B cell (primary cell): ENCODE results near the gene NET1. TPM values are rescaled to one million over a fixed set of nuclear protein-coding genes. Genes with fewer than 3 reads are reported as not detected.
A peak's percentile ranks its signal among the peaks of the same experiment; 100 is the strongest.

Experiments used
- ATAC-seq: fragments of 200-7000 bp; cut with Tn5 transposase; one replicate; pipeline ENCODE4 v1.10.0; 2021; ENCODE audit warnings: low read depth, mild to moderate bottlenecking, moderate number of reproducible peaks, moderate library complexity
- CTCF ChIA-PET: fragments of 350-600 bp; sonication (Branson Sonifier 250); formaldehyde crosslinking; loops from one replicate; lab custom pipeline; 2021; ENCODE audit warnings: antibody characterized with exemption, inconsistent platforms; lab: Charles Lee
- POLR2A ChIA-PET: fragments of 350-600 bp; sonication (Branson Sonifier 250); formaldehyde crosslinking; loops from one replicate; lab custom pipeline; 2021; ENCODE audit warnings: antibody characterized with exemption; lab: Charles Lee
- DNase-seq: peaks from one replicate; pipeline ENCODE4 v3.0.0; 2013
- H2AFZ ChIP-seq: 2 replicates; pipeline ENCODE4 v1.6.1; 2012; ENCODE audit warnings: mild to moderate bottlenecking, low read depth, low read length; ENCODE audit not compliant: insufficient read depth, poor library complexity, severe bottlenecking
- H3K27ac ChIP-seq, 2 donors: 1 replicate in 1 of 2; 2 replicates in 1 of 2; pipeline ENCODE4 v1.5.1; 2012 to 2013; ENCODE audit warnings: low read length in 2 of 2, mild to moderate bottlenecking in 2 of 2, moderate library complexity in 1 of 2
- H3K27me3 ChIP-seq, 4 experiments: fragments of 200-600 bp in 1 of 4; sonication (generic) in 1 of 4; replicated peaks in 1 of 4; 1 replicate in 2 of 4; 2 replicates in 2 of 4; pipeline versions ENCODE4 v1.6.1 to v1.7.0; 2013 to 2016; ENCODE audit warnings: low read length in 3 of 4, mild to moderate bottlenecking in 2 of 4, mixed read lengths in 1 of 4, moderate library complexity in 1 of 4; ENCODE audit not compliant: insufficient read depth in 4 of 4, control insufficient read depth in 3 of 4; ENCODE audit errors: control extremely low read depth in 1 of 4
- H3K36me3 ChIP-seq, 2 experiments: replicated peaks in 1 of 2; 1 replicate in 1 of 2; 2 replicates in 1 of 2; pipeline versions ENCODE4 v1.6.1 to v1.7.1; 2013; ENCODE audit warnings: low read length in 1 of 2; ENCODE audit not compliant: insufficient read depth in 2 of 2, control insufficient read depth in 1 of 2; ENCODE audit errors: control extremely low read depth in 1 of 2, extremely low read depth in 1 of 2
- H3K4me1 ChIP-seq, 2 donors: fragments of 200-600 bp in 1 of 2; sonication (generic) in 1 of 2; 1 replicate in 1 of 2; 2 replicates in 1 of 2; pipeline versions ENCODE4 v1.5.1 to v1.6.1; 2013 to 2017; ENCODE audit warnings: low read length in 2 of 2; ENCODE audit not compliant: control insufficient read depth in 2 of 2, insufficient read depth in 2 of 2
- H3K4me2 ChIP-seq: replicated peaks from 2 replicates; pipeline ENCODE3; 2012; ENCODE audit warnings: mild to moderate bottlenecking, low read depth, low read length; ENCODE audit not compliant: poor library complexity, severe bottlenecking
- H3K4me3 ChIP-seq, 5 experiments: fragments of 200-600 bp in 1 of 5; sonication (generic) in 1 of 5; 1 replicate in 3 of 5; 2 replicates in 2 of 5; pipeline versions ENCODE4 v1.5.1 to v1.7.0; 2011 to 2016; ENCODE audit warnings: low read length in 4 of 5, mild to moderate bottlenecking in 4 of 5, low read depth in 2 of 5, control low read depth in 1 of 5, moderate library complexity in 1 of 5; ENCODE audit not compliant: insufficient read depth in 1 of 5; ENCODE audit errors: control extremely low read depth in 1 of 5, extremely low read depth in 1 of 5
- H3K79me2 ChIP-seq: fragments of 200-600 bp; sonication (generic); one replicate; pipeline ENCODE4 v1.6.0; 2016; ENCODE audit warnings: low read length; ENCODE audit not compliant: control insufficient read depth, insufficient read depth
- H3K9ac ChIP-seq: fragments of 200-600 bp; sonication (generic); 2 replicates; pipeline ENCODE4 v1.6.1; 2017; ENCODE audit warnings: mild to moderate bottlenecking, low read length, moderate library complexity
- H3K9me3 ChIP-seq, 3 donors: one replicate each; pipeline versions ENCODE4 v1.6.1 to v1.7.1; 2013; ENCODE audit warnings: low read length in 2 of 3; ENCODE audit not compliant: control insufficient read depth in 2 of 3, insufficient read depth in 1 of 3; ENCODE audit errors: control extremely low read depth in 1 of 3
- H4K20me1 ChIP-seq: 2 replicates; pipeline ENCODE4 v1.6.0; 2012; ENCODE audit warnings: mild to moderate bottlenecking, low read length; ENCODE audit not compliant: insufficient read depth, control insufficient read depth, poor library complexity, severe bottlenecking
- H3K27ac Mint-ChIP-seq: one replicate; pipeline ENCODE4 v1.8.0; 2021; ENCODE audit warnings: mixed read lengths
- H3K27me3 Mint-ChIP-seq: one replicate; pipeline ENCODE4 v1.8.0; 2021; ENCODE audit warnings: mixed read lengths
- H3K4me1 Mint-ChIP-seq: one replicate; pipeline ENCODE4 v1.8.0; 2021; ENCODE audit warnings: mixed read lengths
- H3K4me3 Mint-ChIP-seq: one replicate; pipeline ENCODE4 v1.8.0; 2021; ENCODE audit warnings: mixed read lengths
- H3K9me3 Mint-ChIP-seq: one replicate; pipeline ENCODE4 v1.8.0; 2022; ENCODE audit warnings: mixed read lengths; ENCODE audit not compliant: insufficient read depth
- EZH2 ChIP-seq: IDR thresholded peaks from 2 replicates; pipeline ENCODE4 v1.6.1; 2012; ENCODE audit warnings: borderline replicate concordance, low read depth, mild to moderate bottlenecking, moderate library complexity, low read length; ENCODE audit not compliant: insufficient read depth, poor library complexity, severe bottlenecking
- WGBS: methylation state at CpG from one replicate; pipeline ENCODE4 v1.1.5; 2013; ENCODE audit warnings: missing lambda C conversion rate; ENCODE audit not compliant: insufficient coverage; 5-methylcytosine and 5-hydroxymethylcytosine counted together
- intact Hi-C: fragments of 100-400 bp; cut with micrococcal nuclease; formaldehyde crosslinking; loops from one replicate; pipeline ENCODE4 v1.10.0; 2022
- polyA plus RNA-seq: library from polyadenylated mRNA; depleted of rRNA; stranded (reverse); fragments of >200 nt; gene quantifications from 2 replicates; pipeline ENCODE4 v1.2.3, GENCODE V29; 2012
- total RNA-seq, 2 donors: library from RNA; stranded (reverse); fragments of 120-200 nt in 1 of 2; gene quantifications; 1 replicate in 1 of 2; 2 replicates in 1 of 2; pipeline versions ENCODE4 v1.2.3 to v1.2.4, GENCODE V29; 2013 to 2022
- TF ChIP-seq, protein P1 (sequence below): fragments of 200-600 bp; IDR thresholded peaks from one replicate; pipeline ENCODE4 v1.8.0; 2022; ENCODE audit warnings: antibody characterized with exemption, mild to moderate bottlenecking

The NET1 gene
- total and polyA plus RNA-seq, 2 donors (not counting 1 experiment from before 2014, with no cell fraction given), result 3.5 to 6.4 TPM

DNA sequence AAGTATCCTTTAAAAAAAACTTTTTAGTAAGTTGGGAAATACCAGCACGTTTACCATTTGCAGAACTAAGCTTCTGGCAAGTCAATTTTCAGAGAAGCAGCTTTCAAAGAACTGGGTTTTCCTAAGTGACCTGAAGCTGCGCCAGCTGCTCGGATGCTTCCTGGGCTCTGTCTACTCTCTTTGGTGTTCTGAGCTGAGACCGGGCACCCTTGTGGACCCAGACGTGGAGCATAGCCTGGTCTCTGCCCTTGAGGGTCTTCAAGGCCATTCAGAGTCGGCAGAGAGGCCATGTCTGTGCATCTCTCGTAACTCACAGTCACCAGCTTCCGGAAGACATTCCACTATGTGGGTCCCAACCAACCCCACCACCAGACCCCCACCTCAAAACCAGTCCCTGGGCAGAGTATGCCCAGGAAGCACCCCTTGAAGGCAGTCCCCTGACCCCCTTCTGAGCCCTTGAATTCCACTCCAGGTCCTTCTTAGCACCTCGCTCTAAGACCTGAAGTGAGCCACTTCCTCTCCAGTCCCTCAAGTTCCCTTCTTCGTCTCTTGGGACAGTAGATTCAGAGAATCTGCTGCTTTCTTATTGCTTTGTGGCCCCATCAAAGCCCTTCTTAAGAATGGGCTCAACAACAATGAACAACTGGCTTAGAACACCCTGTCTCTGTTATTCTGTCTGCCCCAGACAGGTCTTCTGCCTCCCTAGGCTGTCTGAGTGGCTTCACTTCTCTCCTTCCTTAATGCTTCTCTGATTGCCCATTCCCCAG lies 78.5 kb downstream of the NET1 start:
- H3K9me3 Mint-ChIP-seq, result peaks cover 3% of the 10 kb centered on the region
- Histone ChIP-seq H4K20me1 (no peaks in the 10 kb centered on the region), H2AFZ (no peak overlapping the region), H3K4me3 (no peak overlapping the region), H3K79me2 (no peaks in the 10 kb centered on the region), H3K36me3 (no peaks in the 10 kb centered on the region), H3K9me3 (peaks cover 0 to 13% (median 2%) of the 10 kb centered on the region in 3 donors), H3K4me2 (no peak overlapping the region), H3K4me1 (peaks cover 0 to 9% of the 10 kb centered on the region in 2 donors), H3K27ac (no peak overlapping the region), H3K27me3 (peaks cover 0 to 5% (median 0%) of the 10 kb centered on the region in 4 experiments), H3K9ac (no peak overlapping the region)
- no peak overlapping the region for H3K4me3 Mint-ChIP-seq
- TF ChIP-seq EZH2, result no peak
- TF ChIP-seq, protein P1, sequence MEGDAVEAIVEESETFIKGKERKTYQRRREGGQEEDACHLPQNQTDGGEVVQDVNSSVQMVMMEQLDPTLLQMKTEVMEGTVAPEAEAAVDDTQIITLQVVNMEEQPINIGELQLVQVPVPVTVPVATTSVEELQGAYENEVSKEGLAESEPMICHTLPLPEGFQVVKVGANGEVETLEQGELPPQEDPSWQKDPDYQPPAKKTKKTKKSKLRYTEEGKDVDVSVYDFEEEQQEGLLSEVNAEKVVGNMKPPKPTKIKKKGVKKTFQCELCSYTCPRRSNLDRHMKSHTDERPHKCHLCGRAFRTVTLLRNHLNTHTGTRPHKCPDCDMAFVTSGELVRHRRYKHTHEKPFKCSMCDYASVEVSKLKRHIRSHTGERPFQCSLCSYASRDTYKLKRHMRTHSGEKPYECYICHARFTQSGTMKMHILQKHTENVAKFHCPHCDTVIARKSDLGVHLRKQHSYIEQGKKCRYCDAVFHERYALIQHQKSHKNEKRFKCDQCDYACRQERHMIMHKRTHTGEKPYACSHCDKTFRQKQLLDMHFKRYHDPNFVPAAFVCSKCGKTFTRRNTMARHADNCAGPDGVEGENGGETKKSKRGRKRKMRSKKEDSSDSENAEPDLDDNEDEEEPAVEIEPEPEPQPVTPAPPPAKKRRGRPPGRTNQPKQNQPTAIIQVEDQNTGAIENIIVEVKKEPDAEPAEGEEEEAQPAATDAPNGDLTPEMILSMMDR, result no peak
- H3K4me1 Mint-ChIP-seq, result peaks cover 9% of the 10 kb centered on the region
- 69% methylated on average over 10 of the region's 10 CpGs for WGBS
- DNase-seq, result no peak
- ChIA-PET POLR2A (no interaction called here), CTCF (interaction anchor here (1.0 kb wide), 1 partner anchor 132 kb away, joined by 3 read pairs; no protein-coding TSS in a partner anchor)
- H3K27me3 Mint-ChIP-seq, result peaks cover 6% of the 10 kb centered on the region
- intact Hi-C loops, result no loop called here
- no peak overlapping the region for H3K27ac Mint-ChIP-seq
- ATAC-seq, result peak; percentile 31

GRCh38 chr10:5491477-5491876 lies 79.1 kb downstream of the NET1 start:
- TF ChIP-seq EZH2, result no peak
- TF ChIP-seq, protein P1, result no peak

More at GRCh38 chr10:5491477-5491876, 79.1 kb downstream of the NET1 start:
- intact Hi-C loops, result no loop called here
- Histone ChIP-seq H3K9ac (no peak overlapping the region), H3K27me3 (peaks cover 0 to 5% (median 0%) of the 10 kb centered on the region in 4 experiments), H3K4me1 (peaks cover 0 to 9% of the 10 kb centered on the region in 2 donors), H4K20me1 (no peaks in the 10 kb centered on the region), H3K79me2 (no peaks in the 10 kb centered on the region), H3K27ac (no peak overlapping the region), H3K9me3 (peaks cover 0 to 13% (median 2%) of the 10 kb centered on the region in 3 donors), H2AFZ (no peak overlapping the region), H3K36me3 (no peaks in the 10 kb centered on the region), H3K4me2 (no peak overlapping the region), H3K4me3 (no peak overlapping the region)
- DNase-seq (no peak), ATAC-seq (no peak)
- Mint-ChIP-seq H3K27me3 (peaks cover 6% of the 10 kb centered on the region), H3K4me1 (peaks cover 9% of the 10 kb centered on the region), H3K9me3 (peaks cover 3% of the 10 kb centered on the region), H3K27ac (no peak overlapping the region), H3K4me3 (no peak overlapping the region)
- CTCF ChIA-PET, result no interaction called here
- 91% methylated on average over 7 of the region's 7 CpGs for WGBS
- POLR2A ChIA-PET, result no interaction called here
